ENCODE results near the gene TFF1.

DNA sequence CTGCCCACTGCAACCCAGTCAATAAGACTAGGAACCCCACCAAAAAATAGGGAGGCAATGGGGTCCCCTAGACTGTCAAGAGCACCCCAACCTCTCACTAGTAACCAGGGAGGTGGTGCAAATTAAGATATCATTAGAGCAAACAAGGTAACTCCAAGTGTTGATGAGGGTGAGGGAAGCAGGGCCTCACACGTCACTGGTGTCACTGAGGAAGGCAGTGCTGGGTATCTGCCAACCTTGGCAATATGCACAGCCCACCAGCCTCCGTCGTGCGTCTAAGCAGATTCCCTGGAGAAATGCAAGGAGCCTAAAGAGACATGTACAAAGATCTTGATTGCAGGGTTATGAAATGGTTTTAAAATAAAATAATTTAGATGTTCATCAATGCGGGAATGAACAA lies 41.1 kb upstream of the TFF1 start:
- TF ChIP-seq, protein P1, sequence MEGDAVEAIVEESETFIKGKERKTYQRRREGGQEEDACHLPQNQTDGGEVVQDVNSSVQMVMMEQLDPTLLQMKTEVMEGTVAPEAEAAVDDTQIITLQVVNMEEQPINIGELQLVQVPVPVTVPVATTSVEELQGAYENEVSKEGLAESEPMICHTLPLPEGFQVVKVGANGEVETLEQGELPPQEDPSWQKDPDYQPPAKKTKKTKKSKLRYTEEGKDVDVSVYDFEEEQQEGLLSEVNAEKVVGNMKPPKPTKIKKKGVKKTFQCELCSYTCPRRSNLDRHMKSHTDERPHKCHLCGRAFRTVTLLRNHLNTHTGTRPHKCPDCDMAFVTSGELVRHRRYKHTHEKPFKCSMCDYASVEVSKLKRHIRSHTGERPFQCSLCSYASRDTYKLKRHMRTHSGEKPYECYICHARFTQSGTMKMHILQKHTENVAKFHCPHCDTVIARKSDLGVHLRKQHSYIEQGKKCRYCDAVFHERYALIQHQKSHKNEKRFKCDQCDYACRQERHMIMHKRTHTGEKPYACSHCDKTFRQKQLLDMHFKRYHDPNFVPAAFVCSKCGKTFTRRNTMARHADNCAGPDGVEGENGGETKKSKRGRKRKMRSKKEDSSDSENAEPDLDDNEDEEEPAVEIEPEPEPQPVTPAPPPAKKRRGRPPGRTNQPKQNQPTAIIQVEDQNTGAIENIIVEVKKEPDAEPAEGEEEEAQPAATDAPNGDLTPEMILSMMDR (IDR thresholded peaks at IDR 0.05): no peak
- TF ChIP-seq EP300 (IDR thresholded peaks at IDR 0.05): no peak
- TF ChIP-seq POLR2A (IDR thresholded peaks at IDR 0.05): no peak
